ENCODE results near the gene C1GALT1. TPM values are rescaled to one million over a fixed set of nuclear protein-coding genes. Genes with fewer than 3 reads are reported as not detected.
A peak's percentile ranks its signal among the peaks of the same experiment; 100 is the strongest.

C1GALT1 gene
- total and polyA plus RNA-seq, 9 donors: 13.0 to 19.7 (median 15.2) TPM

DNA sequence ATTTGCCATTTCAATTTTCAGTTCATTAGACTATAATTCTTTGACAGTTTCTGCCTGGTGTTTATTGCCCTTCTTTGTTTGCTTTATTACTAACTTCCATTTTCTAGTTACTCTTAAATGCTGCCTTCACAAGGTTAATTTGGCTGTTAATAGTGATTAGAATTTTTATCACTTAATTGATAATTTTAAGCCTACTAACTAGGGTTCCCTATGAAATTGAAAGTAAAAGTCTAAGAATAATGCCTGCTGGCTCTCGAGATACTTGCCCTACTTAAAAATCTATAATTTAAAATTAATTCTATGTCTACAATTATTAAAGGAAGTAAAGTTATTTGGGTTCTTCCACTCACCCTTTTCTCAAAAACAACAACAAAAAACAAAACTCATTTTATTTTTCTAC lies 65.3 kb downstream of the C1GALT1 start:
- no peak overlapping the region for H3K27ac ChIP-seq (ENCODE audit: low read length)
- H3K4me1 ChIP-seq (ENCODE audit: control insufficient read depth, insufficient read depth, low read length): no peaks in the 10 kb centered on the region
- no peak for DNase-seq
- no peak overlapping the region for H3K4me3 ChIP-seq (ENCODE audit: low read length)
- no CpG with 5 or more reads among the region's 1 CpG for WGBS (ENCODE audit: insufficient coverage)
- H3K36me3 ChIP-seq (ENCODE audit: control insufficient read depth, insufficient read depth, low read length): no peaks in the 10 kb centered on the region
- no peaks in the 10 kb centered on the region for H3K27me3 ChIP-seq (ENCODE audit: control insufficient read depth, insufficient read depth, low read length)
- no peaks in the 10 kb centered on the region for H3K9me3 ChIP-seq (replicated peaks; ENCODE audit: control insufficient read depth, low read depth, low read length)

DNA sequence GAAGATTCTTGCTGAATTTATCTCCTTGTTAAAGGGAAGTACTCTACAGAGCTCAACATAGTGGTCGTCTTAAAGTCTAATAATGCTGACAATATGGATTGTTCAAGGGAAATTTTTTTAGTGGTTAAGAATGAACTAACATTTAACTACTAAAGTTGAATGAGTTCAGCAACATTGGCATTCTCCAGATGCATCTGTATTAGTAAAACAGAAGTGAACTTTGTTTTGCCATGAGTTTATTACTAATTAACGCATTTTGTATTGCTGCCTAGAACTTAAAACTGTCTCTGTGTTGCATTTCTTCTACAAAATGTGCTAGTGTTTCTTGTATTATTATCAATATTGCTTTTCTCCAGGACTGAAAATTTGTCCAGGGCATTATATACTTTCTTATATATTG lies 67.5 kb downstream of the C1GALT1 start:
- WGBS (ENCODE audit: insufficient coverage): no CpG with 5 or more reads among the region's 2 CpGs
- Histone ChIP-seq H3K27me3 (ENCODE audit: control insufficient read depth, insufficient read depth, low read length) (no peaks in the 10 kb centered on the region), H3K4me3 (ENCODE audit: low read length) (no peak overlapping the region), H3K4me1 (ENCODE audit: control insufficient read depth, insufficient read depth, low read length) (no peaks in the 10 kb centered on the region), H3K9me3 (replicated peaks; ENCODE audit: control insufficient read depth, low read depth, low read length) (no peaks in the 10 kb centered on the region), H3K27ac (ENCODE audit: low read length) (no peak overlapping the region), H3K36me3 (ENCODE audit: control insufficient read depth, insufficient read depth, low read length) (no peaks in the 10 kb centered on the region)
- no peak for DNase-seq

DNA sequence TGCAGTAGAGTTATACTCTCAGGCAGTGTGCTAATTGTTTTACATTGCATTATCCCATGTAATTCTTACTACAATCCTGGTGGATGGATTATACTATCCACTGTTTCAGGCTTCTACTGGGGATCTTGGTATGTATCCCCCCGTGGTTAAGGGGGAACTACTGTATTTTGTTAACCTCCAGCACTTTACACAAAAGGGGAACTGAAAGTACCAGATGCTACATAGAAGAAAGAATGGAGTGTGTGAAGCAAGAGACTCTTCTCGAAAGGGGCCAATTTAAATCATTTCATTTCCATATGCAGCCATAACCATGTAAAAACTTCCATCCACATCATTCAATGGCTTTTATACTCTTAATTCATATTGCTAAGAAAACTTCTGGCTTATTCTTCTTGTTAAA lies 69.4 kb downstream of the C1GALT1 start:
- Histone ChIP-seq H3K9me3 (replicated peaks; ENCODE audit: control insufficient read depth, low read depth, low read length) (no peaks in the 10 kb centered on the region), H3K27me3 (ENCODE audit: control insufficient read depth, insufficient read depth, low read length) (no peaks in the 10 kb centered on the region), H3K36me3 (ENCODE audit: control insufficient read depth, insufficient read depth, low read length) (no peaks in the 10 kb centered on the region), H3K4me1 (ENCODE audit: control insufficient read depth, insufficient read depth, low read length) (no peaks in the 10 kb centered on the region), H3K4me3 (ENCODE audit: low read length) (no peak overlapping the region), H3K27ac (ENCODE audit: low read length) (no peak overlapping the region)
- peak; percentile 66 for DNase-seq
- WGBS (ENCODE audit: insufficient coverage): no CpG with 5 or more reads among the region's 2 CpGs

DNA sequence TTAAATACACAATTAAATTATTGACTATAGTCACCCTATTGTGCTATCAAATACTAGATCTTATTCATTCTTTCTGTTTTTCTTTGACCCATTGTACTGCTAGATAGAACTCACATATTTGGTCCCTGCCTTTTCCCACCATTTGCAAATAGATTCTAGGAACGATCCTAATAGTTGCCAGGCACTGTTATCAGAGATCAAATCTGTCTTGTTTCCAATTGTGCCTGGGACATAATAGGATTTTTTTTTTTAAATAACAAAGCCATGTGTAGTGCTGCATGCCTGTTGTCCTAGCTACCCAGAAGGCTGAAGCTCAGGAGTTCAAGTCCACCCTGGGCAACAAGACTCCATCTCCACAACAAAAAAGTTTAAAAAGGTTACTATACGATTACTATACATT lies 72.0 kb downstream of the C1GALT1 start:
- no peak for DNase-seq
- H3K27me3 ChIP-seq (ENCODE audit: control insufficient read depth, insufficient read depth, low read length): no peaks in the 10 kb centered on the region
- H3K36me3 ChIP-seq (ENCODE audit: control insufficient read depth, insufficient read depth, low read length): no peaks in the 10 kb centered on the region
- H3K4me3 ChIP-seq (ENCODE audit: low read length): no peak overlapping the region
- peaks cover 7% of the 10 kb centered on the region for H3K4me1 ChIP-seq (ENCODE audit: control insufficient read depth, insufficient read depth, low read length)
- H3K9me3 ChIP-seq (replicated peaks; ENCODE audit: control insufficient read depth, low read depth, low read length): no peaks in the 10 kb centered on the region
- H3K27ac ChIP-seq (ENCODE audit: low read length): no peak overlapping the region
- WGBS (ENCODE audit: insufficient coverage): no CpG with 5 or more reads among the region's 2 CpGs

DNA sequence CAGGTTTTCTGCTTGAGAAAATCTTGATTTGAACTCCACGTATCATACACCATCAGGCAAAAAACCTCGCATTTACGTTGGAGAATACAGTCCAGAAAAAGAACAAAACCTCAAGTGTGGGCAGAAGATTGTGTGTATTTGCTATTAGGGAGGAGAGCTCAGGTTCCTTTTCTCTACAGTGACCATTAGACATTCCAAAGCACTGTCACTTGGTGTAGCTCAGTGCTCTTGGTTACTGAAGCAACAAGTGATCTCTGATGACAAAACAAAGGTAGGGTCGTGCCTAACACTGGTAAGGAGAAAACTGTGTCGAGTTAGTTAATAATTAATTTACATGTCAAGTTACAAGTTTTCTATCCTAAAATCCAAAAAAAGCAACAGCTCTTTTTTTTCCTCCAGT lies 72.6 kb downstream of the C1GALT1 start:
- no peak overlapping the region for H3K27ac ChIP-seq (ENCODE audit: low read length)
- H3K4me1 ChIP-seq (ENCODE audit: control insufficient read depth, insufficient read depth, low read length): peaks cover 7% of the 10 kb centered on the region
- no peak overlapping the region for H3K4me3 ChIP-seq (ENCODE audit: low read length)
- no peaks in the 10 kb centered on the region for H3K27me3 ChIP-seq (ENCODE audit: control insufficient read depth, insufficient read depth, low read length)
- no peaks in the 10 kb centered on the region for H3K36me3 ChIP-seq (ENCODE audit: control insufficient read depth, insufficient read depth, low read length)
- no CpG with 5 or more reads among the region's 5 CpGs for WGBS (ENCODE audit: insufficient coverage)
- no peaks in the 10 kb centered on the region for H3K9me3 ChIP-seq (replicated peaks; ENCODE audit: control insufficient read depth, low read depth, low read length)
- DNase-seq: no peak

DNA sequence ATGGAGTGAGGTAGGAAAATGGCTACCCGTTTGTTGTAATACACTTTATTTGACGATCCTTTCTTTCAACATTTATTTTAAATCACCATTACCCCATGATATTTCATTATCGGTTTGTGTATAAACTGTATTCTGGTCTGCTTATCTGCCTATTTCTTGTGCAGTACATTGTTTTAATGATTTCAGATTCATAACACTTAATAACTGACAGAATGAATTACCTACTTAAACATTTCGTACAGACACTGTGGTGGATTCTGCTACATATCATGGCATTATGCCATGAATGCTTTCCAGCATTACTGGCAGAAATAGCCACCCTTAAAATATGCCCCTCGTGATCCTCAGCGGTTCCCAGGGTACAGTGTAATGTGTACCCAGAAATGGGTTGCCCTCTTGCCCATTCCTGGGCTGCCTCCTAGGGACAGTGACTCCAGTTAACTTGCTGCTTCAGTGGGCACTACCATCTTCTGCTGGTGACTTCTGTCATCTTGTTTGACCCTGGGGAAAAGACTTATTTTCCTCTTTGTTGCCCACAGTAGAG lies 74.5 kb downstream of the C1GALT1 start:
- no peak overlapping the region for H3K4me3 ChIP-seq (ENCODE audit: low read length)
- WGBS (ENCODE audit: insufficient coverage): 71% methylated on average over 3 of the region's 6 CpGs
- H3K27ac ChIP-seq (ENCODE audit: low read length): peak overlapping the region; percentile 23

DNA sequence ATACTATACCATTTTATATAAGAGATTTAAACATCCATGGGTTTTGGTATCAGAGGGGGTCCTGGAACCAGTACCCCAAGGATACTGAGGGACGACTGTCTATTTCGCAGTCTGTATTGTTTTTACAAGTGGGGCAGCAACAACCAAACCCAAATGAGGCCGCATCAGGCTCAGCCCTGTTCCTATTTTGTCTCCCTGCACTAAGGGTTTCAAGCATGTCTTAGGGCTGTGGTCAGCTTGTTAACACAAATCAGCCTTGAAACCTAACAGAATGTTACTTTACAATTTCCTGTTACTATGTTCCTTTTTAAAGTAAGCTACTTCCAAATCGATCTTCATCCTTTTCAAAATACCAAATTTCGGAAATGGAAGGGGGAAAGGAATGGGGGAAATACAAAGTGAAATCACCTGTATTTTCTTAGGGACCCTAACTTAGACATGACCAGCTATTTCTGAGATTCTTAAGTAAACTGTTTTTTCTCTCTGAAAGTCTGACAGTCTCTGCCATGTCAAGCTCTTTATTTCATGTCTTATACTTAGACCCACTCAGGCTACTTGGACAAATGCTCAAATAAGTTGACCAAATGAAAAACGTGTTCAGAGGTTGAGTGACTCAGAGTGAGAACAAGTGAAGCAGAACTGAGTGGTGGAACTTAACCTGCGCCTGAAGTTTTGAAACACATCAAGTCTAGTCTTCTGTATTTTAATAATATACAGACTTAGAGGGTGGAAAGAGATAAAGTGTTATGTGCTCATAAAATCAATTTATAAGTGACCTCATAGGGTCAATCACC lies 75.8 kb downstream of the C1GALT1 start:
- WGBS (ENCODE audit: insufficient coverage): 74% methylated on average over 3 of the region's 7 CpGs
- H3K27ac ChIP-seq (ENCODE audit: low read length): peak overlapping the region; percentile 42
- no peaks in the 10 kb centered on the region for H3K36me3 ChIP-seq (ENCODE audit: control insufficient read depth, insufficient read depth, low read length)

More for the DNA sequence above, 74.5 kb downstream of the C1GALT1 start:
- Histone ChIP-seq H3K27me3 (ENCODE audit: control insufficient read depth, insufficient read depth, low read length) (no peaks in the 10 kb centered on the region), H3K36me3 (ENCODE audit: control insufficient read depth, insufficient read depth, low read length) (no peaks in the 10 kb centered on the region), H3K9me3 (replicated peaks; ENCODE audit: control insufficient read depth, low read depth, low read length) (peaks cover 7% of the 10 kb centered on the region), H3K4me1 (ENCODE audit: control insufficient read depth, insufficient read depth, low read length) (peaks cover 7% of the 10 kb centered on the region)
- DNase-seq: peak; percentile 20

DNA sequence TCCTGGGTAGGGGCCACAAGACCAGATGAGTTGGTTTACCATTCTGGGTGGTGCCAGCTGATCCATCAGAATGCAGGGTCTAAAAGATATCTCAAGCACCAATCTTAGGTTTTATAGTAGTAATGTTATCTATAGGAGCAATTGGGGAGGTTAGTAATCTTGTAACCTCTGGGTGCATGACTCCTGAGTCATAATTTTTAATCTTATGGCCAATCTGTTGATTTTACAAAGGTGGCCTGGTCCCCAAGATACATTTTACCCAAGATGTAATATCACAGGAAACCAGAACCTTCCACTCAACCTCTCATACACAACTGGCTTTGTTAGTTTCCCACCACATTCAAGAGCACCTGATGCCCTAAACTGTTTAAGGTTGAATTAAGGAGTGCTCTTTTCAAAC lies 79.5 kb downstream of the C1GALT1 start:
- peaks cover 7% of the 10 kb centered on the region for H3K9me3 ChIP-seq (replicated peaks; ENCODE audit: control insufficient read depth, low read depth, low read length)
- DNase-seq: no peak
- H3K27me3 ChIP-seq (ENCODE audit: control insufficient read depth, insufficient read depth, low read length): no peaks in the 10 kb centered on the region
- H3K4me1 ChIP-seq (ENCODE audit: control insufficient read depth, insufficient read depth, low read length): peaks cover 6% of the 10 kb centered on the region
- no peak overlapping the region for H3K27ac ChIP-seq (ENCODE audit: low read length)
- H3K36me3 ChIP-seq (ENCODE audit: control insufficient read depth, insufficient read depth, low read length): no peaks in the 10 kb centered on the region
- no peak overlapping the region for H3K4me3 ChIP-seq (ENCODE audit: low read length)

More for the DNA sequence above, 75.8 kb downstream of the C1GALT1 start:
- H3K9me3 ChIP-seq (replicated peaks; ENCODE audit: control insufficient read depth, low read depth, low read length): peaks cover 7% of the 10 kb centered on the region
- H3K4me1 ChIP-seq (ENCODE audit: control insufficient read depth, insufficient read depth, low read length): peaks cover 7% of the 10 kb centered on the region
- DNase-seq: peak; percentile 23
- H3K27me3 ChIP-seq (ENCODE audit: control insufficient read depth, insufficient read depth, low read length): no peaks in the 10 kb centered on the region
- no peak overlapping the region for H3K4me3 ChIP-seq (ENCODE audit: low read length)

DNA sequence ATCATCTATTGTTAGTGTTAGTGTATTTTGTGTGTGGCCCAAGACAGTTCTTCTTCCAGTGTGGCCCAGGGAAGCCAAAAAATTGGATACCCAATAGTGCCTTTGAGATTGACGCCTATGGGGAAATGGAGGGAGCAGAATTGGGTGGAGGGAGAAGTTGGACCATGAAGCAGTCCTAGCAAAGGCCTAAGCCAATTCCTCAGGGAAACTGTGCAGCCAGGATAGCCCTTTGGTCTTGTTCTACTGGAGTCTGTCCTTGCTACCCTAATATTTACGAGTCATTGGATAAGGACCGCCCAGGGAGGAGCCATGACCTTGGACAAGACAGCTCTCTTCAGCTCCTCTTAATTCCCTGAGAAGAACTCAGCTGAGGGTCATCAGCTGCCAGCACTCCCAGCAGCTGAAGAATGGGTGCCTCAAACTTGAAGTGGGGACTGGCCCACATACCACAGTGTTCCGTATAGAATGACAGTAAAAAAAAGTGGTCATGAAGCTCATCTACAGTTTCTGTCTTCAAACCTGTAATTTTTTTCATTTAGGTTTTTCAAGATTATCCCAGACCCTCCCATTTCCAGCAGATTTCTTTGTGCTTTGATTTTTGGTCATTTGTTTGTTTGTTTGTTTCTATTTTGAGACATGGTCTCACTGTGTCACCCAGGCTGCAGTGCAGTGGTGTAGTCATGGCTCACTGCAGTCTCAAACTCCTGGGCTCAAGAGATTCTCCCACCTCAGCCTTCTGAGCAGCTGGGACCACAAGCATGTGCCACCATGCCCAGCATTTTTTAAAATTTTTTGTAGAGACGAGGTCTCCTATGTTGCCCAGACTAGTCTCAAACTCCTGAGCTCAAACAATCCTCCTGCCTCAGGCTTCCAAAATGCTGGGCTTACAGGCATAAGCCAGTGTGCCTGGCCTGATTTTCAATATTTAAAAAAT lies 81.2 kb downstream of the C1GALT1 start:
- Histone ChIP-seq H3K27ac (ENCODE audit: low read length) (no peak overlapping the region), H3K27me3 (ENCODE audit: control insufficient read depth, insufficient read depth, low read length) (no peaks in the 10 kb centered on the region), H3K4me1 (ENCODE audit: control insufficient read depth, insufficient read depth, low read length) (no peaks in the 10 kb centered on the region), H3K36me3 (ENCODE audit: control insufficient read depth, insufficient read depth, low read length) (no peaks in the 10 kb centered on the region), H3K4me3 (ENCODE audit: low read length) (no peak overlapping the region), H3K9me3 (replicated peaks; ENCODE audit: control insufficient read depth, low read depth, low read length) (peaks cover 7% of the 10 kb centered on the region)
- WGBS (ENCODE audit: insufficient coverage): 89% methylated on average over 4 of the region's 5 CpGs
- DNase-seq: no peak
